GM19452 (cell line): ENCODE measurements around the gene OR13A1.
"Not testable (repeated sequence)": the region's sequence is repeated elsewhere in the genome, so short reads cannot be mapped to it uniquely, and the experiment has no call there.

Experiments used
- ATAC-seq: cut with Tn5 transposase; IDR thresholded peaks from one replicate; pipeline ENCODE4 v1.9.1; 2021; ENCODE audit not compliant: unreplicated experiment

OR13A1 gene

DNA sequence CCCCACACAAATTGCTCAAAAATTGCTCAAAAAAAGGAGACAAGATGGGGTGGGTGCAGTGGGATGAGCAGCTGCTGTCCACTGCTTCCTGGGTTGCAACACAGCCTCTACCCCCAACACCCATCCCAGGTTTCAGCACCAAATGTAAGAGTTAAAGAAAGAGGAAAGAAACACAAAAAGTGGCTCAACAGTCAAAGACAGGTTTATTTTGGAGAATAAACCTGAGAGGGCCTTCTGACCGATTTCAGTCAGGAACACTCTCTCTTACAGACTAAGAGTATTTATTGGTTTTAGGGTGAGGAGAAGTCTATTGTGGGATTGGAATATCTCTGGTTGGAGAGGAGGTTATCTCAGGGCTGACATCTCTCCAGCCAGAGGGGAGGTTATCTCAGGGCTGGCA is 28.4 kb downstream of the OR13A1 start:
- no peak for ATAC-seq

DNA sequence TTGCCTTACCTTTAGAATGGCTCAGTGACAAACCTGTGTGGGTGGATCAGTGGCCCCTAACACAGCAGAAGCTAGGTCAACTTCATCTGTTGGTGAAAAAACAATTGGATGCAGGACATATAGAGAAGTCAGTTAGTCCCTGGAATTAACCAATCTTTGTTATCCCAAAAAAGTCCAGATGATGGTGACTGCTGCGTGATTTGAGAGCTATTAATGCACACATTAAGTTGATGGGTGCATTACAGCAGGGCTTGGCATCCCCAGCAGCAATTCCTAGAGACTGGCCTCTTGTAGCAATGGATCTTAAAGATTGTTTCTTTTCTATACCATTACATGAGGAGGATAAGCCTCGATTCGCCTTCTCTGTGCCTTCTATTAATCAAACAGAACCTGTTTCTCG is 33.3 kb downstream of the OR13A1 start:
- ATAC-seq: no peak

DNA sequence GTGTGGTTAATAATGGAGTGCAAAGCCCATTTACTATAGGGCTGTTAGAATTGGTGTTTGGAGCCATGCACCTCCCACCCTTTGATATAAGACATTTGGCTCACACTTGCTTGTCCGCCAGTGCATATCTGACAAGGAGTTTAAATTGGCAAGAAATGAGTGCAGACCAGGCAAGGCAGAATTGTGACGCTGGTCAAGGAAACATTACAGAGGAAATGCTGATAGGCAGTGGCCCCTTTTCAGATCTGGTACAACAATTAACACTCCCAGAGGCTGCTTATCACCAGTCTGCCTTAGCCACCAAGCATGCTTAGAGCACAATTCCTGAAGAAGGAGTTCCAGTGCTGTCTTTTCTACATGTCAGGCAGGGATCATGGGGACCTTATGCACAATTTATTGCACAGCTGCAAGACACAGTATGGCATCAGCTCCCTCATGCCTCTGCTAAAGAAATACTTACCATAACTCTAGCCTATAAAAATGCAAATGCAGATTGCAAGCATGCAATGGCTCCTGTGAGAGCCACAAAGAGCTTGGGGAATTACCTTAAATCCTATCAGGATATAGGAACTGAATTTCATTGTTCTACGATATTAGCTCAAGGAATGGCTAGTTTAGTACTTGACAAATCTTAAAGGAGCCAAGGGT is 35.2 kb downstream of the OR13A1 start:
- ATAC-seq: no peak

DNA sequence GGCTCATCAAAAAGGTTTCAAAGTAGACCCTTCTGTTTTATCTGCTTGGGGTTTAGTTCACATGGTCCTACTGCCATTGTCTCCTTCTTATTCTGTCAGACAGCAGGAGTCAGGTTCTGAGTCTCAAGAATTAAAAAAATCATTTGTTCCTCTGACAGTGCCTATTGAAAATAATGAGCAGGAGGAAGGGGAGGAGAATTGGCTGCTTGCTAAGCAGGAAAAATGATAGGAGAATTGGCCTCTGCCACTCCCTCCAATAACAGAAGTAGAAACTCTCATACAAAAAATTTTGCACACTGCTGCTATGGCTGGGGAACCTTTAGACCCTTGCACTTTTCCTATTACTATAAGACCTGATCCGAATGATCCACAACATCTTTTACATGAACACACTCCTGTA is 35.7 kb downstream of the OR13A1 start:
- ATAC-seq: no peak

GRCh38 chr10:45278860-45279498 is 36.4 kb downstream of the OR13A1 start:
- no peak for ATAC-seq

- ATAC-seq: not testable (repeated sequence)
These were observed 39.3 kb downstream of the OR13A1 start for GRCh38 chr10:45276146-45276545.

DNA sequence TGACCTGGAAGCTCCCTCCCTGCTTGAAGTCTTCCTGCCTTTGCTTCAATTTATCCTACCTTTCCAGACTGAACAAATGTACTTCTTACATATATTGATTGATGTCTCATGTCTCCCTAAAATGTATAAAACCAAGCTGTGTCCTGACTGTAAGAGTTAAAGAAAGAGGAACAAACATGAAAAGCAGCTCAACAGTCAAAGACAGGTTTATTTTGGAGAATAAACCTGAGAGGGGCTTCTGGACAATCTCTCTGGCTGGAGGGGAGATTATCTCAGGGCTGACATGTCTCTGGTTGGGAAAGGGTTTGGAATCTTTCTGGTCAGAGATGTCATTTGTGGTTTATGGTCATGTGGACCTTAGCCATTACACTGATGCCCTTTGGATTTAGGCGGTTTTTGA is 41.0 kb downstream of the OR13A1 start:
- ATAC-seq: no peak

DNA sequence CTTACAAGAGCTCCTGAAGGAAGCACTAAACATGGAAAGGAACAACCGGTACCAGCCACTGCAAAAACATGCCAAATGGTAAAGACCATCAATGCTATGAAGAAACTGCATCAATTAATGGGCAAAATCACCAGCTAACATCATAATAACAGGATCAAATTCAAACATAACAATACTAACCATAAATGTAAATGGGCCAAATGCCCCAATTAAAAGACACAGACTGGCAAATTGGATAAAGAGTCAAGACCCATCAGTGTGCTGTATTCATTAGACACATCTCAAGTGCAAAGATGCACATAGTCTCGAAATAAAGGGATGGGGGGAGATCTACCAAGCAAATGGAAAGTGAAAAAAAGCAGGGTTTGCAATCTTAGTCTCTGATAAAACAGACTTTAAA is 47.6 kb downstream of the OR13A1 start:
- ATAC-seq: not testable (repeated sequence)

GRCh38 chr10:45265996-45266395 is 49.4 kb downstream of the OR13A1 start:
- ATAC-seq: no peak

GRCh38 chr10:45261946-45262345 is 53.5 kb downstream of the OR13A1 start:
- ATAC-seq: no peak

GRCh38 chr10:45261243-45261775 is 54.1 kb downstream of the OR13A1 start:
- ATAC-seq: no peak

DNA sequence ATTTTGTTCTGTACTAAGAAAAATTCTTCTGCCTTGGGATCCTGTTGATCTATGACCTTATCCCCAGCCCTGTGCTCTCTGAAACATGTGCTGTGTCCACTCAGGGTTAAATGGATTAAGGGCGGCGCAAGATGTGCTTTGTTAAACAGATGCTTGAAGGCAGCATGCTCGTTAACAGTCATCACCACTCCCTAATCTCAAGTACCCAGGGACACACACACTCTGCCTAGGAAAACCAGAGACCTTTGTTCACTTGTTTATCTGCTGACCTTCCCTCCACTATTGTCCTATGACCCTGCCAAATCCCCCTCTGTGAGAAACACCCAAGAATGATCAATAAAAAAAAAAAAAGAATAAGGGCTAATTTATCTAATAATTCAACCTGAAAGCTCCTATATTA is 54.8 kb downstream of the OR13A1 start:
- not testable (repeated sequence) for ATAC-seq

DNA sequence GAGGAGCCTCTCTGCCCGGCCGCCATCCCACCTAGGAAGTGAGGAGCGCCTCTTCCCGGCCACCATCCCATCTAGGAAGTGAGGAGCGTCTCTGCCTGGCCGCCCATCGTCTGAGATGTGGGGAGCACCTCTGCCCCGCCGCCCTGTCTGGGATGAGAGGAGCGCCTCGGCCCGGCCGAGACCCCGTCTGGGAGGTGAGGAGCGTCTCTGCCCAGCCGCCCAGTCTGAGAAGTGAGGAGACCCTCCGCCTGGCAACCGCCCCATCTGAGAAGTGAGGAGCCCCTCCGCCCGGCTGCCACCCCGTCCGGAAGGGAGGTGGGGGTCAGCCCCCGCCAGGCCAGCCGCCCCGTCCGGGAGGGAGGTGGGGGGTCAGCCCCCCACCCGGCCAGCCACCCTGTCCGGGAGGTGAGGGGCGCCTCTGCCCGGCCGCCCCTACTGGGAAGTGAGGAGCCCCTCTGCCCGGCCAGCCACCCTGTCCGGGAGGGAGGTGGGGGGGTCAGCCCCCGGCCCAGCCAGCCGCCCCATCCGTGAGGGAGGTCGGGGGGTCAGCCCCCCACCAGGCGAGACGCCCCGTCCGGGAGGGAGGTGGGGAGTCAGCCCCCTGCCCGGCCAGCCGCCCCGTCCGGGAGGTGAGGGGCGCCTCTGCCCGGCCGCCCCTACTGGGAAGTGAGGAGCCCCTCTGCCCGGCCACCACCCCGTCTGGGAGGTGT is 55.5 kb downstream of the OR13A1 start:
- ATAC-seq: not testable (repeated sequence)

DNA sequence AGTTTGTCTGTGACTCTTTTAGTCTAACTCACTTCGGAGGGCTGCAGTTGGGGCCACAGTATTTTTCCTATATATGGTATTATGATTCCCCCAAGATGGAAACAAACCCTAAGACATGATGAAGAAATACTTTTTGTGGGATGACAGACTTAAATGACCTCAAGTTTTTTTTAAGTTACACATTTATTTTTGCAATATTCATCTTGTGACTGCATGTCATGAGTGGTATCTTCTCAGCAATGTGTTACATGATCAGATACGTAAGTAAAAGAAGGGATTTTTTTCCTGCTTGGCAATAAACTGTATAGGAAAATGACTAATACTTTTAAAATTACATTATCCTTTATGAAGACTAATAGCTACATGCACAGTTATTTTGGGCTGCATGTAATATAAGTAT is 57.8 kb downstream of the OR13A1 start:
- ATAC-seq: no peak

- ATAC-seq: no peak
These were observed 59.2 kb downstream of the OR13A1 start for GRCh38 chr10:45256246-45256645.

DNA sequence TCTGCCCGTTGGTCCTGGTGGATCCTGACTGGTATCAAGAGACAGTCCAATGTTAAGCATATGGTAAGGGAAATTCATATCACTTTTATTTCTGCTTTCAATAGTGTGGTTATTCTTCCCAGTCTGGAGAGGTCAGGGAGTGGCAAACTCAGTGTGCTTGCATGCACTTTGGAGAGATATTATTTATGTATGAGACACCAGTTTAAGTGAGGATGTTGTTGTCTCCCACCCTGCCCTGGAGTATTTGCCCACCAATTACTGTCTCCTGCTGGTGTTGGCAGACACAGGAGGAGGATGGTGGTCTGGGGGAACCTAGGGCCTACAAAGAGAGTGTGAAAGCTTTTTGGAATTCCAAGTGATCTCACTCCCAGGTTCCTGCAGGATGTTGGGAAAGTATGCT is 59.7 kb downstream of the OR13A1 start:
- no peak for ATAC-seq

GRCh38 chr10:45254892-45255291 is 60.5 kb downstream of the OR13A1 start:
- ATAC-seq: no peak

DNA sequence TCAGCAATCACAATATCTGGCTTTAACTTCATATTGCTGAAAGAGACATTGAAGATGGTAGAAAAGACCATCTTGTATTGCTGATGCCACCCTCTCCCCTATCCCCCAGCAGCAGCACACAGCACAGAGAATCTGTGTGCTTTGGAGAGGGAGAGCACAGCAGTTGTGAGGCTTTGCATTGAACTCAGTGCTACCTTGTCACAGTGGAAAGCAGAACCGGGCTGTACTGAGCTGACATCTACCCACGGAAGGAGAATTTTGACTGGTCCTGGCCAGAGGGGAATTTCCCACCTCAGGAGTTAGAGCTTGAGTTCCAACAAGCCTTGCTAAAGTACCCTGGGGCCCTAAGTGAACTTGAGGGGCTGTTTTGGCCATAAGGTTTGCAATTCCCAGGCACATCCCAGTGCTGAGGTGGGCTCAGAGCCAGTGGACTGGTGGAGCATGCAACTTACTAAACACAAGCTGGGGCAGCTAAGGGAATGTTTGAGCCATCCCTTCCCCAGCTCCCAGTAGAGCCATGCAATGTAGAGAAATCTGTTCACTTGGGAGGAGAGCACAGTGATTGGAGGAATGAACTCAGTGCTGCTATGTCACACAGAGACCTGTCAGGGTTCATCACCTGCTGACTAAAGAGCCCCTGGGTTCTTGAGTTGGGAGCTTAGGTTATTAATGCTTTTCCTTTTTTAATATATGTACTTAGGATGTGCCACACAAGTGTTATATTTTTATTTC is 62.1 kb downstream of the OR13A1 start:
- ATAC-seq: no peak
